Sigmoid colon (tissue), 7 donors: ENCODE results near the gene HEATR9. TPM values are rescaled to one million over a fixed set of nuclear protein-coding genes. Genes with fewer than 3 reads are reported as not detected.

Source experiments
- DNase-seq: peaks from one replicate; pipeline ENCODE4 v3.0.0-alpha.2; 2019
- H3K27ac ChIP-seq, 4 donors: fragments of 200-600 bp; sonication (generic); one replicate each; pipeline ENCODE4 v1.5.1; 2016 to 2019; ENCODE audit warnings: mild to moderate bottlenecking in 1 of 4
- H3K27me3 ChIP-seq, 3 donors: fragments of 200-600 bp; sonication (generic); one replicate each; pipeline ENCODE4 v1.5.1; 2019; ENCODE audit warnings: mild to moderate bottlenecking in 1 of 3
- H3K36me3 ChIP-seq, 4 donors: fragments of 200-600 bp; sonication (generic); one replicate each; pipeline ENCODE4 v1.5.1; 2016 to 2019
- H3K4me1 ChIP-seq, 4 donors: fragments of 200-600 bp; sonication (generic); one replicate each; pipeline ENCODE4 v1.5.1; 2017 to 2019
- H3K4me3 ChIP-seq, 4 donors: fragments of 200-600 bp; sonication (generic); one replicate each; pipeline ENCODE4 v1.5.1; 2017 to 2019; ENCODE audit warnings: mild to moderate bottlenecking in 2 of 4, moderate library complexity in 1 of 4
- H3K9me3 ChIP-seq, 4 donors: fragments of 200-600 bp in 3 of 4; sonication (generic) in 3 of 4; one replicate each; pipeline versions ENCODE4 v1.5.1 to v1.6.1; 2013 to 2019
- CTCF ChIP-seq, 4 experiments: fragments of 450-650 bp in 3 of 4; fragments of 200-600 bp in 1 of 4; IDR thresholded peaks; one replicate each; pipeline ENCODE4 v1.5.1; 2016 to 2019; ENCODE audit warnings: antibody characterized with exemption in 4 of 4, mild to moderate bottlenecking in 3 of 4, moderate library complexity in 2 of 4
- EP300 ChIP-seq, 4 donors: sonication (generic); formaldehyde crosslinking; IDR thresholded peaks; one replicate each; pipeline ENCODE4 v1.6.1; 2017; ENCODE audit warnings: antibody characterized with exemption in 4 of 4
- POLR2A ChIP-seq, 2 donors: fragments of 450-650 bp; IDR thresholded peaks; one replicate each; pipeline ENCODE4 v1.6.1; 2016; ENCODE audit warnings: antibody characterized with exemption in 2 of 2, mild to moderate bottlenecking in 2 of 2, moderate library complexity in 2 of 2
- POLR2AphosphoS5 ChIP-seq, 4 donors: sonication (generic); formaldehyde crosslinking; IDR thresholded peaks; one replicate each; pipeline ENCODE4 v1.6.1; 2017; ENCODE audit warnings: antibody characterized with exemption in 4 of 4
- WGBS, 2 donors: extraction: QIAGEN DNeasy Blood & Tissue Kit; methylation state at CpG; one replicate each; pipeline ENCODE4 v1.1.7; 2013; 5-methylcytosine and 5-hydroxymethylcytosine counted together
- intact Hi-C: fragments of 100-400 bp; cut with DNase I; formaldehyde crosslinking; loops from one replicate; pipeline ENCODE4 v1.15.1; 2023
- polyA plus RNA-seq, 3 donors: library from polyadenylated mRNA; stranded (reverse); fragments of 200-250 nt; gene quantifications; one replicate each; pipeline ENCODE4 v1.2.3, GENCODE V29; 2013
- total RNA-seq, 4 donors: library from RNA; depleted of rRNA; stranded (reverse); fragments of >200 nt; gene quantifications; one replicate each; pipeline ENCODE4 v1.1.0, GENCODE V29; 2016
- donor health status: healthy with polysubstance abuse.
- donor health status: Bipolar disorder and iron deficiency.
- donor health status: healthy.

Gene HEATR9
- total and polyA plus RNA-seq, 7 donors = 0.06 TPM; not detected in 6

- no peak for DNase-seq
- whole genome bisulfite sequencing, 2 donors = 91 to 92% methylated on average over 5 of the region's 5 CpGs
- no peak for TF ChIP-seq EP300 (IDR thresholded peaks at IDR 0.05)
- TF ChIP-seq CTCF (IDR thresholded peaks at IDR 0.05) = no peak
- Histone ChIP-seq H3K4me3 (no peak overlapping the region), H3K9me3 (no peaks in the 10 kb centered on the region), H3K36me3 (no peaks in the 10 kb centered on the region), H3K4me1 (no peaks in the 10 kb centered on the region), H3K27ac (no peak overlapping the region), H3K27me3 (no peaks in the 10 kb centered on the region)
- intact Hi-C loops = no loop called here
Measured at GRCh38 chr17:35906191-35906925, 37.7 kb upstream of the HEATR9 start.

- no peak for DNase-seq
- Histone ChIP-seq H3K4me3 (no peak overlapping the region), H3K4me1 (no peaks in the 10 kb centered on the region), H3K9me3 (no peaks in the 10 kb centered on the region), H3K27ac (no peak overlapping the region), H3K36me3 (no peaks in the 10 kb centered on the region), H3K27me3 (no peaks in the 10 kb centered on the region)
- intact Hi-C loops = no loop called here
- TF ChIP-seq POLR2A (IDR thresholded peaks at IDR 0.05) (no peak), CTCF (IDR thresholded peaks at IDR 0.05) (no peak), EP300 (IDR thresholded peaks at IDR 0.05) (no peak), POLR2AphosphoS5 (IDR thresholded peaks at IDR 0.05) (no peak)
- 92 to 93% methylated on average over 5 of the region's 5 CpGs for WGBS, 2 donors
Measured at GRCh38 chr17:35903451-35903850, 34.8 kb upstream of the HEATR9 start.

- Histone ChIP-seq H3K4me1 (no peaks in the 10 kb centered on the region), H3K9me3 (no peaks in the 10 kb centered on the region), H3K27me3 (no peaks in the 10 kb centered on the region), H3K27ac (no peak overlapping the region), H3K4me3 (no peak overlapping the region), H3K36me3 (no peaks in the 10 kb centered on the region)
- intact Hi-C loops = no loop called here
- DNase-seq = no peak
- whole genome bisulfite sequencing, 2 donors = 93 to 94% methylated on average over 9 of the region's 9 CpGs
- TF ChIP-seq POLR2AphosphoS5 (IDR thresholded peaks at IDR 0.05) (no peak), POLR2A (IDR thresholded peaks at IDR 0.05) (no peak), EP300 (IDR thresholded peaks at IDR 0.05) (no peak), CTCF (IDR thresholded peaks at IDR 0.05) (no peak)
Measured at GRCh38 chr17:35901631-35902175, 33.0 kb upstream of the HEATR9 start.

GRCh38 chr17:35900708-35901480 is 32.2 kb upstream of the HEATR9 start:
- TF ChIP-seq CTCF (IDR thresholded peaks at IDR 0.05) = no peak
- TF ChIP-seq POLR2A (IDR thresholded peaks at IDR 0.05) = no peak
- TF ChIP-seq POLR2AphosphoS5 (IDR thresholded peaks at IDR 0.05) = no peak
- no peak for TF ChIP-seq EP300 (IDR thresholded peaks at IDR 0.05)
- no peak for DNase-seq
- Histone ChIP-seq H3K27me3 (no peaks in the 10 kb centered on the region), H3K36me3 (no peaks in the 10 kb centered on the region), H3K27ac (no peak overlapping the region), H3K9me3 (no peaks in the 10 kb centered on the region), H3K4me3 (no peak overlapping the region), H3K4me1 (no peaks in the 10 kb centered on the region)
- intact Hi-C loops = no loop called here
- 64 to 68% methylated on average over 11 of the region's 11 CpGs for WGBS, 2 donors
